ENCODE results near the gene ZNF609. TPM values are rescaled to one million over a fixed set of nuclear protein-coding genes. Genes with fewer than 3 reads are reported as not detected.

The ZNF609 gene
- total RNA-seq, 1 experiment from 2014 or later, result 9.9 TPM

DNA sequence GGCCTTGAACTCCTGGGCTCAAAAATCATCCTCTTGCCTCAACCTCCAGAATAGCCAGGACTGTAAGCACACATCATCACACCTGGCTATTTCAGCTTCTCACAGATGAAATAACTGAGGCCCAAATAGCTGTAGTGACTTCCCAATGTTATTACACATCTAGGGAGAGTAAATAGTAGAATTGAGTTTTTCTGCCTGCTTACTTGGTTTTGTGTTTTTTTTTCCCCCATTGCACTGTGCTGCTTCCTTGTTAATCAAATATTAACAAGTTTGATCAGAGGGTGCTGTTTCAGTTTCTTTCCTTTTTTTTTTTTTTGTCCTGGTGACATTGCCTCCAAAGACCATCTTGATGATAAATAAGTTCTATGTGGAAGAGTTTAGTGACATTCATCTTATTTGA lies 23.4 kb downstream of the ZNF609 start:
- CTCF ChIA-PET, result no interaction called here
- Histone ChIP-seq H3F3A (ENCODE audit: low read length, unreplicated experiment) (no peaks in the 10 kb centered on the region), H3K79me2 (ENCODE audit: low read length) (no peaks in the 10 kb centered on the region), H4K20me1 (ENCODE audit: low read length) (no peaks in the 10 kb centered on the region), H3K9ac (ENCODE audit: low read length) (no peak overlapping the region), H3K9me2 (replicated peaks; ENCODE audit: low read length) (no peaks in the 10 kb centered on the region), H3K4me1 (ENCODE audit: insufficient read depth, low read length) (no peaks in the 10 kb centered on the region), H2AFZ (ENCODE audit: low read length) (no peak overlapping the region), H3K36me3 (ENCODE audit: low read depth, low read length) (no peaks in the 10 kb centered on the region), H3K27me3 (ENCODE audit: low read length) (no peaks in the 10 kb centered on the region), H3K4me2 (ENCODE audit: low read length) (no peak overlapping the region), H3K27ac (ENCODE audit: low read length) (no peak overlapping the region), H3K9me3 (ENCODE audit: low read length) (no peaks in the 10 kb centered on the region), H3K4me3 (ENCODE audit: low read length) (no peak overlapping the region)
- intact Hi-C loops (cut with micrococcal nuclease), result no loop called here
- TF ChIP-seq CTCF (conservative IDR thresholded peaks at IDR 0.05; ENCODE audit: low read depth, low read length), result no peak
- TF ChIP-seq EZH2 (IDR thresholded peaks at IDR 0.05; ENCODE audit: low read length, unreplicated experiment), result no peak
- no peak for TF ChIP-seq EZH2phosphoT487 (IDR thresholded peaks at IDR 0.05; ENCODE audit: borderline replicate concordance, low read length)
- POLR2A ChIA-PET (ENCODE audit: unreplicated experiment), result no interaction called here
- no TSS peak for BruUV-seq (replicated peaks)
- DNase-seq, result no peak
- no peak for ATAC-seq

- BruUV-seq (replicated peaks), result no TSS peak
Observed at GRCh38 chr15:64485796-64486195, 25.4 kb downstream of the ZNF609 start.

More at GRCh38 chr15:64485796-64486195, 25.4 kb downstream of the ZNF609 start:
- H3K79me2 ChIP-seq (ENCODE audit: low read length), result no peaks in the 10 kb centered on the region
- no peak overlapping the region for H3K9ac ChIP-seq (ENCODE audit: low read length)
- H3K27ac ChIP-seq (ENCODE audit: low read length), result no peak overlapping the region
- ChIA-PET CTCF (no interaction called here), POLR2A (ENCODE audit: unreplicated experiment) (no interaction called here)
- intact Hi-C loops (cut with micrococcal nuclease), result no loop called here
- no peak overlapping the region for H3K4me3 ChIP-seq (ENCODE audit: low read length)
- H3K9me2 ChIP-seq (replicated peaks; ENCODE audit: low read length), result no peaks in the 10 kb centered on the region
- H3K4me1 ChIP-seq (ENCODE audit: insufficient read depth, low read length), result no peaks in the 10 kb centered on the region
- H4K20me1 ChIP-seq (ENCODE audit: low read length), result no peaks in the 10 kb centered on the region
- ATAC-seq (no peak), DNase-seq (no peak)
- H3K4me2 ChIP-seq (ENCODE audit: low read length), result no peak overlapping the region
- no peaks in the 10 kb centered on the region for H3F3A ChIP-seq (ENCODE audit: low read length, unreplicated experiment)
- H3K9me3 ChIP-seq (ENCODE audit: low read length), result no peaks in the 10 kb centered on the region
- H3K27me3 ChIP-seq (ENCODE audit: low read length), result no peaks in the 10 kb centered on the region
- H2AFZ ChIP-seq (ENCODE audit: low read length), result no peak overlapping the region
- H3K36me3 ChIP-seq (ENCODE audit: low read depth, low read length), result no peaks in the 10 kb centered on the region
- TF ChIP-seq CTCF (conservative IDR thresholded peaks at IDR 0.05; ENCODE audit: low read depth, low read length) (no peak), EZH2phosphoT487 (IDR thresholded peaks at IDR 0.05; ENCODE audit: borderline replicate concordance, low read length) (no peak), EZH2 (IDR thresholded peaks at IDR 0.05; ENCODE audit: low read length, unreplicated experiment) (no peak)
